ENCODE measurements around the gene C16orf74.

The C16orf74 gene

GRCh38 chr16:85668676-85669424 is 82.0 kb downstream of the C16orf74 start:
- DNase-seq, result no peak

- DNase-seq, result no peak
Observed at GRCh38 chr16:85667841-85668413, 83.0 kb downstream of the C16orf74 start.

GRCh38 chr16:85667261-85667660 is 83.6 kb downstream of the C16orf74 start:
- no peak for DNase-seq

- no peak for DNase-seq
Observed at GRCh38 chr16:85665929-85666328, 85.0 kb downstream of the C16orf74 start.

GRCh38 chr16:85665373-85665740 is 85.5 kb downstream of the C16orf74 start:
- no peak for DNase-seq

- DNase-seq, result no peak
Observed at GRCh38 chr16:85664580-85665372, 86.1 kb downstream of the C16orf74 start.

- no peak for DNase-seq
Observed at GRCh38 chr16:85663891-85664321, 87.0 kb downstream of the C16orf74 start.

- DNase-seq, result no peak
Observed at GRCh38 chr16:85662976-85663830, 87.7 kb downstream of the C16orf74 start.

GRCh38 chr16:85662482-85662812 is 88.4 kb downstream of the C16orf74 start:
- no peak for DNase-seq

- no peak for DNase-seq
Observed at GRCh38 chr16:85661740-85662481, 89.0 kb downstream of the C16orf74 start.

GRCh38 chr16:85660843-85661739 is 89.8 kb downstream of the C16orf74 start:
- DNase-seq, result no peak

- DNase-seq, result peak; percentile 65
Observed at GRCh38 chr16:85659805-85660511, 90.9 kb downstream of the C16orf74 start.

GRCh38 chr16:85659336-85659735 is 91.6 kb downstream of the C16orf74 start:
- no peak for DNase-seq

GRCh38 chr16:85658504-85659326 is 92.2 kb downstream of the C16orf74 start:
- DNase-seq, result no peak

GRCh38 chr16:85657996-85658395 is 92.9 kb downstream of the C16orf74 start:
- no peak for DNase-seq
